IPS DF 4.7 (cell line): Measurements from ENCODE around the gene GADL1.

Experiments used
- DNase-seq: peaks from one replicate; pipeline ENCODE4 v3.0.0-alpha.2; 2013; ENCODE audit warnings: low spot score; ENCODE audit errors: extremely low read depth

The GADL1 gene, protein sequence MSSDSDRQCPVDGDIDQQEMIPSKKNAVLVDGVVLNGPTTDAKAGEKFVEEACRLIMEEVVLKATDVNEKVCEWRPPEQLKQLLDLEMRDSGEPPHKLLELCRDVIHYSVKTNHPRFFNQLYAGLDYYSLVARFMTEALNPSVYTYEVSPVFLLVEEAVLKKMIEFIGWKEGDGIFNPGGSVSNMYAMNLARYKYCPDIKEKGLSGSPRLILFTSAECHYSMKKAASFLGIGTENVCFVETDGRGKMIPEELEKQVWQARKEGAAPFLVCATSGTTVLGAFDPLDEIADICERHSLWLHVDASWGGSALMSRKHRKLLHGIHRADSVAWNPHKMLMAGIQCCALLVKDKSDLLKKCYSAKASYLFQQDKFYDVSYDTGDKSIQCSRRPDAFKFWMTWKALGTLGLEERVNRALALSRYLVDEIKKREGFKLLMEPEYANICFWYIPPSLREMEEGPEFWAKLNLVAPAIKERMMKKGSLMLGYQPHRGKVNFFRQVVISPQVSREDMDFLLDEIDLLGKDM

DNA sequence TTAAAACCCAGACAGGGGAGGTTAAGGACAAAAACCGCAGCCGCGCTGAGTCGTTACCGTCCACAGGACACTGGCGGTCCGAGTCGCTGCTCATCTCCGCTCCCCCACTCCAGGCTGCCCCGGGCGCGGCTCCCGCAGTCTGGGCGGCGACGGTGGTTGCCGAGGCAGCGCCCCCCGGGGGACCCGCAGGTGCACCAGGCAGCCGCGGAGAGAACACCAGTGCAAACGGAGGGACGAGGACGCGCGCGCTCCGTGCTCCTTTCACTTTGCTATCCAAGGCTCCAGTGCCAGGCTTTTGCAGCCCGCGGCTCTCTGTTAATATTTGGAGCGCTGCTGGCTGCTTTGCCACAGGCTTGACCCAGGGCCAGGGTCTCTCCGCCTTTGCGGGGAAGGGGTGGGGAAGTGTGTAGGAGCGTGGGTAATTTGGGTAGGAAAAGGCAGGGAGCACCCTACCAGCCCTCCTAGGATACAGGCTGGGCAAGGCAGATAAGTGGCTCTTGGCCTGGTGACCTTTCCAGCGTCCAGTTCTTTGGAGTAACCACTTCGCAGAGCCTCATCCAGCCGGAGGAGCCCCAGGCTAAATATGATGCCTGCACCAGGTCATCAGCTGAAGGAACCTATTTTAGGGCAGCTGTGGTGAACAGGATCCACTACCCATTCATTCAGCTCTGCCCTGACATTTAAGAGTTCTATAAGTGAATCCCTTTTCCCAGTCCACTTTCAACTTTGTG, at the start of gene GADL1:
Gene GADL1 (minus strand): TSS at position 141 of the 731 bp plus-strand sequence. CDS start 47 bp downstream, at position 94.
- DNase-seq, result no peak

DNA sequence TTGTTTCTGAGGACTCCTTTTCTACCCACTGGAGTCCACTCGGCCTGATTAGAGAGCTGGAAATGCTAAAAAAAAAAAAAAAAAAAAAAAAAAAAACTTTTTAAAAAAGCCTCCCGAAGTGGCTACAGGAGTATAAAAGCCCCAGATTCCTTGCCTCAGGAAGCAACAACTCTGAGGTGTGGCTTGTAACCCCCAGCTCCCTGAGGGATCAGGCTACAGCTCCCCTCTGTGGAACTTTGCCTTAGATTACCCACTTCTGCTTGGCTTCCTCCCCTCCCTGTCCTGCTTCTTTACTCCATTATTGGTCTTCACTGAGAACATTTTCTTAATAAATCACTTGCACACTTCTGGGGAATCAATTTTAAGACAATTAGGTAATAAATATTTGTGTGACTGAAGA, 49.7 kb upstream of the GADL1 start:
- no peak for DNase-seq

DNA sequence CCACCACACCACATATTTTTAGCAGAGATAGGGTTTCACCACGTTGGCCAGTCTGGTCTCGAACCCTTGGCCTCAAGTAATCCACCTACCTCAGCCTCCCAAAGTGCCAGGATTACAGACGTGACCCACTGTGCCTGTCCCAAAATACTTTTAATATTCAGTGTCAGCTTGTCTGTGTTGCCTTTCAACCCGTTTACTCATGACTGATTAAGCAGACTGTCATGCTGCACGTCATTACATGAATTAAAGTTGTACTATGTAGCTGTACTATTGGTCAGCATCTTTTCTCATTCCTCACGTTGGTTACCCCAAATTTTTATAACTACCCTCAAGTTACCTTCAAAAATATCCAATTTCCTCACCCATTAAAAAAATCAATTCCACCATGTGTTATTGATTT, 48.7 kb upstream of the GADL1 start:
- DNase-seq, result no peak

DNA sequence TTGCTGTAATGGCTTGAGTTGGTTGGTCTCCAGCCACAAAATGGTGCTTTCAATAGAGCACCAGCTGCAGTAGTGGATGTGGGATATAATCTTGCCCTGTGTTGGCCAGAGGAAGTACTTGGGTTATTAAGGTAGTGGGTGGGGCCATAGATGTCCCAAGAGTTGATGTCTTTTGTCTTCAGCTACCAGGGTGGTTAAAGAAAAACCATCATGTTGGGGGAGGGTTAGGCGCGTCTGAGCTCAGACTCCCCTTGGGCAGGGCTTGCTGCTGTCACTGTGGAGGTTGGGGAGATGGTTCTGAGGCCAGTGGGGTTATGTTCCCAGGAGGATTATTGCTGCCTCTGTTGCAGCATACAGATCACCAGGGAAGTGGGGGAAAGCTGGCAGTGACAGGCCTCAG, 46.9 kb upstream of the GADL1 start:
- no peak for DNase-seq

DNA sequence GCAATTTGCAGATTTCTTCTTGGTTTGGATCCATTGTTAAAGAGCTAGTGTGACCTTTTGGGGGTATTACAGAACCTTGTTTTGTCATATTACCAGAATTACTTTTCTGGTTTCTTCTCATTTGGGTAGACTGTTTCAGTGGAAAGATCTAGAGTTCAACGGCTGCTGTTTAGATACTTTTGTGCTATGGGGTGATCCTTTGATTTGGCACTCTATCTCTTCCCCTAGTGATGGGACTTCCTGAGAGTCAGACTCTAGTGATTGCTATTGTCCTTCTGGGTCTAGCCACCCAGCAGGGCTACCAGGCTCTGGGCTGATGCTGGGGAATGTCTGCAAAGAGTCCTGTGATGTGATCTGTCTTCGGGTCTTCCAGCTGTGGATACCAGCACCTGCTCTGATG, 46.3 kb upstream of the GADL1 start:
- DNase-seq, result no peak

DNA sequence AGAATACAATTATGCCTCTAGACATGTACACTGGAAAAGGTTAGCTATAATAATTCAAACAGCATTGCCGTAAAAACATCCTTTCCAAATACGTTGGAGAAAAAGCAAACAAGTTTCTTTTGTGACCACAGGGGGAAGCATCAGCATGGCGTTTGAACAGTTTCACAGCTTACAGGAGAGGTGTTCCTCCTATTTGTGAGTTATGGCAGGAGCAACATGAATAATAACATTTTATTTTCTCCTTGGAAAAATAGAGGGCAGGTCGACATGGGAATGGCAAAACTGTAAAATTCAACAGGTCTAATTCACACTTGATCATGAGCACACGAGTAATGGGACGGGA, 39.7 kb upstream of the GADL1 start:
- DNase-seq, result no peak

DNA sequence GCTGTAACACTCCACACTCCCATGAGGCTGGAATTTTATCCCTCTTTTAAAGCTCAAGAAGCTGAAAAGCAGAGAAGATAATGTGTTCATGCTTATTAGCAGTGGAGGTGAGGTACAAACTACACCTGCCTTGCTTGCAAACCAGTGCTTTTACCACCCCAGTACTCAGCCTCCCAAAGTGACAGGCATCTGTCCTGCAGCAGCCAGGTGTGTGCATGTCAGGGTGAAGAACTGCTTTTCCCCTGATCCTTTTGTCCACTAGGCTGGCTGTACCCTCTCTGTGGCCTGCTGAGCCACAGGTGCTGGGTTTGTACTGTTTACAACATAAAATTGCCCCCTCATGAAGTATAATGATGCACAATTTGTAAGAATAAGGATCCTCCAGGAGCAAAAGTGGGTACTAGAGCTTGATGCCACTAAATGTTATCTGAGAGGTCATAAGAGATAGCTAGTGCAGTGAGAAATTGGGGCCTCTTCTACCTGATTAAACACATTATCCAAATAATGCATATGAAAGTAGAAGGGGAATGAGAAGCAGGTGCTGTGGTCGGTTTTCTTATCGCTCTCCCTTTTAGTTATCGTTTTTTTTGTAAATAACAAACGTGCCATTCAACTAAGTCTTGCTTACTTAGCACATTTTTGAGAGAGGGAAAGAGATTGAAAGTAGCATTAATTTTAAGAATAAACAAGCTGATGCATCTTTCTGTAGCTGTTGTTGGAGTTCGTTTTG, 39.2 kb upstream of the GADL1 start:
- DNase-seq, result no peak

DNA sequence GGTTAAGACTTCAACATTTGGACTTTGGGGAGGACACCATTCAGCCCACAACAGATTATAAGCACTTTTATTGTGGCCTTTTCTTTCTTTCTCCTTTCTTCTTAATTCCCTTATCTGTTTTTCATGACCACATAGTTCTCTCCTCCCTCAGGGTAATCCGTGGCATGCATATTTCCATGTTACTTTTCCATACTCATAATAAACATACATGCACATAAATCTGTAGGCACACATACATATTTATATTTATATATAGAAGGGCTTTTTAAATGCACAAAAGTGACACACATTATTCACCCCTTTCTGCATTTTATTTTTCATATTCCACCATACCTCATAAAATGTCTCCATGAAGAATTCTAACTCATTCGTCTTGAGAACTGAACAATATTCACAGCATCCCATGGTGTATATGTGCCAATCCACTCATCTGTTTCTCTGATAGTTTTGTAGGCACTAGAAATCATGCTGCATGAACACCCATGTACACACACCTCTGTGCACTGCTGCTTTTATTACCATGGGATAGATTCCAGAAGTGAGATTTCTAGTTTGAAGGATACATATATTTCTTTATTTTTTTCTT, 38.1 kb upstream of the GADL1 start:
- DNase-seq, result no peak

DNA sequence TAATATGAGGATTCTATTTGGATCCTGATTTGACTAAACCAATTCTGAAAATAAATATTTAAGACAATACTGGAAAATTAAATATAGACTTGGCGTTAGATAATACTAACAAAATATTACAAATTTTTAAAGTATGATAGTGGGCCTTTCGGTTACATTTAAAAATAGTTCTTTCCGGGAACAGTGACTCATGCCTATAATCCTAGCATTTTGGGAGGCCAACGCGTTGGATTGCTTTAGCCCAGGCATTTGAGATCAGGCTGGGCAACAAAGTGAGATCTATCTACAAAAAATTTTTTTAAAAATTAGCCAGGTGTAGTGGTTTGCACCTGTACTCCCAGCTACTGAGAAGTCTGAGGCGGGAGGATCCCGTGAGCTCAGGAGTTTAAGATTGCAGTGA, 30.3 kb upstream of the GADL1 start:
- DNase-seq, result no peak

DNA sequence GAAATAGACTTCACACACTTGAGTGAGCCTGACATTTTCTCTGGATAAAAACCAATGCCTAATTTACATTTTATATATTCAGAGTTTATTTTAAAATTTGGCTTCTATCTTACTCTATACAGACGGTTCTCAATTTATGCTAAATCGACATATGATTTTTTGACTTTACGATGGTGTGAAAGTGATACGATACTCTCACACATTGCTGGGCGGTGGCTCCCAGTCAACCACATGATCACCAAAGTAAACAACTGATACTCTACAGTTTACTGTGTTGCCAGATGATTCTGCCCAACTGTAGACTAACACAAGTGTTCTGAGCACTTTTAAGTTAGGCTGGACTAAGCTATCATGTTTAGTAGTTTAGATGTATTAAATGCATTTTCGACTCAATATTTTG, 25.1 kb upstream of the GADL1 start:
- no peak for DNase-seq

DNA sequence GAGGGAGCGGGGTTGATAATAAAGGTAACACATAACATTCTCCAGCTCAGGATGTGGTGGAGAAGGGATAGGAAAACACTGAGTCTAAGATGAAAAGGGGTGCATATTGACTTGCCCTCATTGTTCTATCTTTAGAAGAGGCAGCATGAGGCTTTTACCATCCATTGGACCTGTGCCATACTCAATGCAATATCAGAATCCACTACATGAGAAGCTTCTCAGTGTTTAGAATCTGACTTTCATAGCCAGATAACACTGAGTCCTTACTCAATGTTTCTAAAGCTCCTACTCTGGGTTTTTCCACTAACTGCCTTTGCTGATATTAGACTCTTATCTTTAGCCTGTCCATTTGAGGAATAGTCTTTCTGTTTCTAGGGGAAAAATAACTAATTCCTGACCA, 24.3 kb upstream of the GADL1 start:
- no peak for DNase-seq

DNA sequence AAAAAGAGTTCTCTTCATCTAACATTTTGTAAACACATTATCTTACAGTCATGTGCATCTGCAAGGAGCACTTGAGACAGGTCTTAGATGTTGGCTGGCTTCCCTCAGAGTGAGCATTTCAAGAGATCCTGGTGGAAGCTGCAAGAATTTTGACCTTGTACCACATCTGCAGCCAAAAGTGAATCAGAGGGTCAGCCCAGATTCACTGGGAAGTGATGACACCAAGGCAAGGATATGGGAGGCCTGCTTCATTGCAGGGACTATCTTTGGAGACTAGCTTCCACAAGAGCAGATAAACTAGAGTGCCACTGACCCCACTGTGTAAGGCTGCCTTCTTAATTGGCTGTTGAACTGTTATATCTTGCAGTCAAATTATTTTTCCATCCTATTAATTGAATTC, 21.3 kb upstream of the GADL1 start:
- no peak for DNase-seq

DNA sequence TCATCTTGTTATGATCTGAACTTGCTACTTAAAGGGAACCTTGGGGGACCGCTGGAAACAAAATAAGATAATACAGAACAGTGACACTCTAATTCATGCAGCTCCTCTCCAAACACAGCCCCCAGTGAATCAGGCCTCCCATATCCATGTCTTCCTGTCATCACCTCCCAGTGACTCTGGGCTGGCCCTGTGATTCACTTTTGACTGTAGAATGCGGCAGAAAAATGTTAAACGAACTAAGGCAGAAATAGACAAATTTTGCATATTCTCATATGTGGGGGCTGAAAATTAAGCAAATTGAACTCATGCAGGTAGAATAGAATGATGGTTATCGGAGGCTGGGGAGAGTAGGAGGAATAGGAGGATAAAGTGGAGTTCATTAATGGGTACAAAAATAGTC, 20.2 kb upstream of the GADL1 start:
- no peak for DNase-seq

DNA sequence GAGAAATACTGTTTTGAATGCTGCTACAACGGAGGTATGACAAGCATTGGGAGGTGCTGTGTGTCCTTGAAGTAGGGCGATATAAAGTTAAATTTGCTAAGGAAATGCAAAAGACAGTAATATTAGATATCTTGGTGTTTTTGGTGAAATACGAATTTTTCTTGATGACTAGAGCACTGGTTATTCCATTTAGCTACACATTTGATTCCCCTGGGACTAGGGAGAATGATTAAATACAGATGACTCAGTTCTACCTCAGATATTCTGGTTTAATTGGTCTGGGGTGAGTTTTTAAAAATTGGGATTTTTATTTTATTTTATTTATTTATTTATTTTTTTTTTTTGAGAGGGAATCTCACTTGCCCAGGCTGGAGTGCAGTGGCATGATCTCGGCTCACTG, 18.7 kb upstream of the GADL1 start:
- DNase-seq, result no peak

DNA sequence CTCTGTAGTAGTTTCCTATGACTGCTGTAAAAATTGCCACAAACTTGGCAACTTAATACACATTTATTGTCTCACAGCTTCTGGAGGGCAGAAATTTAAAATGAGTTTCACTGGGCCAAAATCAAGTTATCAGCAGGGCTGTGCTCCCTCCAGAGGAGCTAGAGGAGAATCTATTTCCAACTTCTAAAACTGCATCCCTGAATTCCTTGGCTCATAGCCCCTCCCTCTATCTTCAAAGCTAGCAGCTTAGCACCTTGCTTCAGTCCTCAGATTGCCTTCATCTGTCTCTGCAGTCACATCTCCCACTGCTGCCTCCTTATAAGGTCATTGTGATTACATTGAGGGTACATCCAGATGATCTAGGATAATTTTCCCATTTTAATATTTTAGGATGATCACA, 17.8 kb upstream of the GADL1 start:
- DNase-seq, result no peak

DNA sequence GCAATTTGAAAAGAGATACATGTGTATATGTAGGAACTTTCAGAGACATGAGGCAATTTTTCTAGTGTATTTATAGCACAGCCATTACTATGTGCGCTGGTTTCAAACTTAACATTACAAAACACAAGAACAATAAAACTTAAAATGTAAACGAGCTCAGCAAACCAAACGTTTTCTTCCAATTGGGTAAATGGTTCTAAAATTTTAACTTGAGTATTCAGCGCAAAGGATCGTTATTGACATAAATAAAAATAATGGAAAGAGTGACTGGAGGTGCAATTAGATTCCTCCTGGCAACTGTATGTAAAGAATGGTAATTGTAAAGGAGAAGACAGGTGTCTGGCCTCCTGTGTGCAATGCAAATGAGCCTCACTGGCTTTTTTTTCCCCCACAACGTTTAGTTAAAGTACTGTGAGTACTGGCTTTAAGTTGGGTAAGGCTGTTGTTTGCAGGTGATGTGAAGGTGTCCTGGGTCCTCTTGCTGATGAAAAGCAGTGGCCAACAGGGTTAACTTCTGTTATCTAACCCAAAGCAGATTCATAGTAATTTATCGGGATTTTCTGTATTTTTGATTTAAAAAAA, 14.1 kb upstream of the GADL1 start:
- DNase-seq, result no peak

DNA sequence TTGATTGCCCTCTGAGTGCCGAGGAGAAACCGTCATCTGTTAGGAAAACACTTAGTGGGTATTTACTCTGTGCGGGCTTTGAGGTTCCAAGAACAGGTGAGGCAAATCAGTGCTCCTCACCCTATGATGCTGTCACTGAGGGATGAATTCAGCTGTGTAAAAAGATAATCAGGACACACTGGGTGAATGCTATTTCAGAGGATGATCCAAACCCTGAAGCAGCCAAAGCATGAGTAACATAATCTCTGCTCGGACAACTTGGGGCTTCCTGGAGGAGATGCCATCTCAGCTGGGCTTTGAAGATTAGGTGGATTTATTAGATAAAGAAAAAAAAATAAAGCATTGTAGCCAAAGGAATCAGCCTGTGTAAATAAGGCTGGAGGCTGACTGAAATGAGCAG, 10.5 kb upstream of the GADL1 start:
- DNase-seq, result no peak

DNA sequence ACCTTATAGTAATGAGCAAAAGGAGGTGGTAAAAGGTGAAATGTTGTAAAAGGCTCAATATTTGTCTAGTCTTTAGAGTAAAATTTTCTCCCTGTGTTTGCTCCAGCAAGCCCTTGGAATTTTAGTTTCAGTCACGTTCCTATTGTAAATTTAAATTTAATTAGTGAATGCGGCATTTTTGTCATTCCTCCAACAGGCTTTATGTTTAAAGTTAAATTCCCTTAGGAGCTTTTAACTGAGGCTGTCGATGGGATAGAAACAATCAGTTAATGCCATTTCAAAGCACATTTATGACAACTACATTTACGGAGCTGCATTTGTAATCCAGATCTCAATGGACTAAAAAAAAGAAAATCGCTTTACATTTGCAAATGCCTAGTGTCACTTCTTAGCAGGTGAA, 868 bp upstream of the GADL1 start:
- no peak for DNase-seq

DNA sequence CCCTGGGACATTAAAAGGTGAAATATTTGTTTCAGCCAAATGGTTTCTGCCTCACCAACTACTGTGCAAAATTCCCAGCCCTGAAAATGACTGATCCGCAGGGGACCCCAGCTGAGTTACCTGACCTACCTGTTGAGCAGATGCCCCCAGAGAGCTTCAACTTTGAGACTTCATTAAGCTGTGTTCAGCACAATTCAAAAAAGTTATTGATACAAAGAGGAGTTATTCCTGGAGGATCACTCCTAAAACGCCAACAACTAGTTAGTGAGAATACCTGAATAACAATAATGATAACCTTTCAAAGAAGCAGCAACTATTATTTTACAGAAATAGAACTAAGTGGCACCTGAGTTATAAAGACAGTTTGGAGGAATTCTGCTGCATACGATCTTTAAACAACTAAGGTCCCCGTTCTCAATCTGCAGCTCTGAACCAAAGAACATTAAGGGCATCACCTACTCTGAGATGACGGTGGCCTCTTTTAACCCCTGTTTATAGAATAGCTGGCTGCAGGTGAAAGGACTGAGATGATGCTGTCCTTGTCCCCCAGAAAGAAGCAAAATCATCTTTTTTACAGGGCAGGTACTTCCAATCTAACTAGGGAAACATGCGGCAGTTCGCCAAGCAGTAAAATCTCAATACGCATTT, 659 bp downstream of the GADL1 start:
- no peak for DNase-seq

DNA sequence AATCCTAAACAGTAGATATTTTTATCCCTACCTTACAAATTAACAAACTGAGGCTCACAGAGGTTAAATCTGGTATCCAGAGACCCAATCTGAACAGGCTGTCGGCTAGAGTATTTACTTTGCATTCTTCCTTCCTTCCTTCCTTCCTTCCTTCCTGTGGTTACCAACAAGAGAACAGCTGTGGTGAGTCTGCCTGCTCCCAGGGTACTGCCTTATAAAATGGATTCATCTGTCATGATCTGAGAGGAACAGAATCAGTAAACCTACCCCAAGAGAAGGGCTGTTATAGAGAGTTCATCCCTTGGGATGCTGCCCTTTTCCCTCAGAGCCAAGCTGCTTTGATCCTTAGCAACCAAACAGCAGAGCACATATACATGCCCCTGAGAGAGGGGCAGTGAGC, 3.6 kb downstream of the GADL1 start:
- DNase-seq, result no peak

DNA sequence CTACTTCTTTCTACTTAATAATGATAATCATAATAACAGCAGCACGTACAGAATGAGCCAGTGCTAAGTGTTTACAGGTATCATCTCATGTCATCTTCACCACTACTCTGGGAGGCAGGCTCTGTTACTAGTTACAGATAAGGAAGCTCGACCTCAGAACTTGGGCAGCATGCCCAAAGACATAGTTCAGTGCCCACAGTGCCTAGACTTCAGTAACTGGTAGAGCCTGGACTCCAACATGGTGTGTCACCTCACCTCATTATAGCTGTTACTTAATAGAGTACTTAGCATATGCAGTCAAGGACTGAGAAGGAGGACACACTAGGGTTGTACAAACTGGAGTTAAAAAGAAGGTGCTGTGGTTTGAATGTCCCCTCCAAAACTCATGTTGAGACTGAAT, 7.6 kb downstream of the GADL1 start:
- DNase-seq, result no peak
